GM12878 (cell line): ENCODE measurements around the gene OR2L5.

Experiments used
- E4F1 ChIP-seq: fragments of 450-650 bp; IDR thresholded peaks from 2 replicates; pipeline ENCODE4 v1.6.1; 2018; ENCODE audit warnings: borderline replicate concordance, mild to moderate bottlenecking; ENCODE audit not compliant: partially characterized antibody
- HDAC2 ChIP-seq: fragments of 200-600 bp; sonication (generic); IDR thresholded peaks from 2 replicates; pipeline ENCODE4 v1.6.1; 2017
- IRF3 ChIP-seq: fragments of 450-650 bp; IDR thresholded peaks from 2 replicates; pipeline ENCODE4 v1.6.1; 2014; ENCODE audit warnings: mild to moderate bottlenecking
- TF ChIP-seq, protein P1 (sequence below), 3 experiments: IDR thresholded peaks in 2 of 3; conservative IDR thresholded peaks in 1 of 3; 2 replicates each; pipeline ENCODE4 v1.5.1; 2011; ENCODE audit warnings: low read depth in 3 of 3, low read length in 3 of 3, mild to moderate bottlenecking in 3 of 3, control low read depth in 2 of 3, moderate library complexity in 2 of 3, inconsistent platforms in 1 of 3, mixed read lengths in 1 of 3; ENCODE audit not compliant: control insufficient read depth in 2 of 3, insufficient read depth in 1 of 3; ENCODE audit errors: extremely low read depth in 1 of 3
- TF ChIP-seq, protein P2 (sequence below): fragments of 450-650 bp; formaldehyde crosslinking; IDR thresholded peaks from 2 replicates; pipeline ENCODE4 v1.4.0; 2022; ENCODE audit warnings: mild to moderate bottlenecking, moderate library complexity

- TF ChIP-seq IRF3 (no peak), E4F1 (no peak), HDAC2 (no peak)
- TF ChIP-seq, protein P1, sequence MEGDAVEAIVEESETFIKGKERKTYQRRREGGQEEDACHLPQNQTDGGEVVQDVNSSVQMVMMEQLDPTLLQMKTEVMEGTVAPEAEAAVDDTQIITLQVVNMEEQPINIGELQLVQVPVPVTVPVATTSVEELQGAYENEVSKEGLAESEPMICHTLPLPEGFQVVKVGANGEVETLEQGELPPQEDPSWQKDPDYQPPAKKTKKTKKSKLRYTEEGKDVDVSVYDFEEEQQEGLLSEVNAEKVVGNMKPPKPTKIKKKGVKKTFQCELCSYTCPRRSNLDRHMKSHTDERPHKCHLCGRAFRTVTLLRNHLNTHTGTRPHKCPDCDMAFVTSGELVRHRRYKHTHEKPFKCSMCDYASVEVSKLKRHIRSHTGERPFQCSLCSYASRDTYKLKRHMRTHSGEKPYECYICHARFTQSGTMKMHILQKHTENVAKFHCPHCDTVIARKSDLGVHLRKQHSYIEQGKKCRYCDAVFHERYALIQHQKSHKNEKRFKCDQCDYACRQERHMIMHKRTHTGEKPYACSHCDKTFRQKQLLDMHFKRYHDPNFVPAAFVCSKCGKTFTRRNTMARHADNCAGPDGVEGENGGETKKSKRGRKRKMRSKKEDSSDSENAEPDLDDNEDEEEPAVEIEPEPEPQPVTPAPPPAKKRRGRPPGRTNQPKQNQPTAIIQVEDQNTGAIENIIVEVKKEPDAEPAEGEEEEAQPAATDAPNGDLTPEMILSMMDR (IDR thresholded peaks at IDR 0.05 in 2 of 3, conservative IDR thresholded peaks at IDR 0.05 in 1 of 3; ENCODE audit: control insufficient read depth in 2 of 3, extremely low read depth in 1 of 3, insufficient read depth in 1 of 3, low read depth in 3 of 3, low read length in 3 of 3) = no peak
- TF ChIP-seq, protein P2, sequence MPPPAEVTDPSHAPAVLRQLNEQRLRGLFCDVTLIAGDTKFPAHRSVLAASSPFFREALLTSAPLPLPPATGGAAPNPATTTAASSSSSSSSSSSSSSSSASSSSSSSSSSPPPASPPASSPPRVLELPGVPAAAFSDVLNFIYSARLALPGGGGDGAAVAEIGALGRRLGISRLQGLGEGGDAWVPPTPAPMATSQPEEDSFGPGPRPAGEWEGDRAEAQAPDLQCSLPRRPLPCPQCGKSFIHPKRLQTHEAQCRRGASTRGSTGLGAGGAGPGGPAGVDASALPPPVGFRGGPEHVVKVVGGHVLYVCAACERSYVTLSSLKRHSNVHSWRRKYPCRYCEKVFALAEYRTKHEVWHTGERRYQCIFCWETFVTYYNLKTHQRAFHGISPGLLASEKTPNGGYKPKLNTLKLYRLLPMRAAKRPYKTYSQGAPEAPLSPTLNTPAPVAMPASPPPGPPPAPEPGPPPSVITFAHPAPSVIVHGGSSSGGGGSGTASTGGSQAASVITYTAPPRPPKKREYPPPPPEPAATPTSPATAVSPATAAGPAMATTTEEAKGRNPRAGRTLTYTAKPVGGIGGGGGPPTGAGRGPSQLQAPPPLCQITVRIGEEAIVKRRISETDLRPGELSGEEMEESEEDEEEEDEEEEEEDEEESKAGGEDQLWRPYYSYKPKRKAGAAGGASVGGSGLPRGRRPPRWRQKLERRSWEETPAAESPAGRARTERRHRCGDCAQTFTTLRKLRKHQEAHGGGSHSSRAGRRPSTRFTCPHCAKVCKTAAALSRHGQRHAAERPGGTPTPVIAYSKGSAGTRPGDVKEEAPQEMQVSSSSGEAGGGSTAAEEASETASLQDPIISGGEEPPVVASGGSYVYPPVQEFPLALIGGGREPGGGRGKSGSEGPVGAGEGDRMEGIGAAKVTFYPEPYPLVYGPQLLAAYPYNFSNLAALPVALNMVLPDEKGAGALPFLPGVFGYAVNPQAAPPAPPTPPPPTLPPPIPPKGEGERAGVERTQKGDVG (CRISPR knock-in tag) = no peak
Measured at GRCh38 chr1:247964933-247965332, 48.5 kb upstream of the OR2L5 start, which contains the start of gene OR2AK2.
